D721Med (cell line): ENCODE data around the gene ANKRD55.
"Not testable (repeated sequence)": the region's sequence is repeated elsewhere in the genome, so short reads cannot be mapped to it uniquely, and the experiment has no call there.

ENCODE experiments used
- DNase-seq: peaks from one replicate; pipeline ENCODE4 v3.0.0; 2011; ENCODE audit warnings: low spot score; ENCODE audit not compliant: insufficient read length
- FAIRE-seq: peaks from 2 replicates; lab custom pipeline; 2011; peaks lifted over from hg19 to GRCh38; lab: Jason Lieb, UNC
- CTCF ChIP-seq: IDR thresholded peaks from 2 replicates; pipeline ENCODE4 v1.5.1; 2012; ENCODE audit warnings: mild to moderate bottlenecking, control low read depth; ENCODE audit not compliant: insufficient read depth; ENCODE audit errors: missing control alignments

The ANKRD55 gene

GRCh38 chr5:56215019-56215830, 17.9 kb downstream of the ANKRD55 start:
- no peak for FAIRE-seq
- TF ChIP-seq CTCF: no peak

GRCh38 chr5:56213886-56214535, 19.1 kb downstream of the ANKRD55 start:
- not testable (repeated sequence) for FAIRE-seq, DNase-seq

More at GRCh38 chr5:56215019-56215830, 17.9 kb downstream of the ANKRD55 start:
- DNase-seq: no peak

- no peak for DNase-seq
- no peak for FAIRE-seq
- TF ChIP-seq CTCF: no peak
These were observed 20.8 kb downstream of the ANKRD55 start for GRCh38 chr5:56212130-56212879.

- no peak for TF ChIP-seq CTCF
- FAIRE-seq: no peak
- DNase-seq: no peak
These were observed 21.7 kb downstream of the ANKRD55 start for GRCh38 chr5:56211298-56211865.

GRCh38 chr5:56208681-56209080, 24.4 kb downstream of the ANKRD55 start:
- DNase-seq (no peak), FAIRE-seq (no peak)
- TF ChIP-seq CTCF: no peak

- no peak for DNase-seq
- FAIRE-seq: no peak
- TF ChIP-seq CTCF: no peak
These were observed 25.6 kb downstream of the ANKRD55 start for GRCh38 chr5:56207537-56207936.
